A549 (cell line): ENCODE data around the gene LMO1.

ENCODE experiments used
- JUNB ChIP-seq: fragments of >200 bp; sonication (Bioruptor Twin); formaldehyde crosslinking; IDR thresholded peaks from 2 replicates; pipeline ENCODE4 v1.6.1; 2016
- POLR2A ChIP-seq: IDR thresholded peaks from 2 replicates; pipeline ENCODE4 v1.6.1; 2012; ENCODE audit warnings: mild to moderate bottlenecking, low read length
- SMC3 ChIP-seq: fragments of >200 bp; sonication (Bioruptor Twin); formaldehyde crosslinking; IDR thresholded peaks from 3 replicates; pipeline ENCODE4 v1.6.1; 2018; ENCODE audit warnings: inconsistent platforms
- TF ChIP-seq, protein P1 (sequence below): fragments of >200 bp; sonication (Bioruptor Twin); formaldehyde crosslinking; IDR thresholded peaks from 3 replicates; pipeline ENCODE4 v1.5.1; 2016
- TF ChIP-seq, protein P2 (sequence below): fragments of 200-600 bp; sonication (generic); IDR thresholded peaks from 2 replicates; pipeline ENCODE4 v1.6.1; 2016; ENCODE audit warnings: antibody characterized with exemption, mild to moderate bottlenecking, moderate library complexity

DNA sequence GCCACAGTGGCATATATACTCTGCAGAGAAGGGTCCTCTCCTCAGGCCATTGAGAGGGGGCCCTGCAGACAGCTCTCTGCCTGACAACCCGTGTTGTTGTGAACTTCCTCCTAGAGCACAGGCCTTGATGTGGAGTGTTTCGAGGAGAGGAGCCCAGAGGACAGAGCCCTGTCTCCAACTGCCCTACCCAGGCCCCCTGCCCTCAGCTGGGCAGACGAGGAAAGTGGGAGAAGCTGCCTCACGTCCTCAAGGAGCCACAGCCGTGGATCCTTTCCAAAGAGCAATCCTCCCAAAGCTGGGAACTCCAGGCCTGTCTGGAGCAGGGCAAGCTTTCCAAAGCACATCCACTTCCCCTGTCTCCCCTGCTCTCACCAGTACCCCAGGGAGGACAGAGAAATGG, 10.7 kb downstream of the LMO1 start:
- no peak for TF ChIP-seq POLR2A
- TF ChIP-seq JUNB = no peak
- TF ChIP-seq, protein P1, sequence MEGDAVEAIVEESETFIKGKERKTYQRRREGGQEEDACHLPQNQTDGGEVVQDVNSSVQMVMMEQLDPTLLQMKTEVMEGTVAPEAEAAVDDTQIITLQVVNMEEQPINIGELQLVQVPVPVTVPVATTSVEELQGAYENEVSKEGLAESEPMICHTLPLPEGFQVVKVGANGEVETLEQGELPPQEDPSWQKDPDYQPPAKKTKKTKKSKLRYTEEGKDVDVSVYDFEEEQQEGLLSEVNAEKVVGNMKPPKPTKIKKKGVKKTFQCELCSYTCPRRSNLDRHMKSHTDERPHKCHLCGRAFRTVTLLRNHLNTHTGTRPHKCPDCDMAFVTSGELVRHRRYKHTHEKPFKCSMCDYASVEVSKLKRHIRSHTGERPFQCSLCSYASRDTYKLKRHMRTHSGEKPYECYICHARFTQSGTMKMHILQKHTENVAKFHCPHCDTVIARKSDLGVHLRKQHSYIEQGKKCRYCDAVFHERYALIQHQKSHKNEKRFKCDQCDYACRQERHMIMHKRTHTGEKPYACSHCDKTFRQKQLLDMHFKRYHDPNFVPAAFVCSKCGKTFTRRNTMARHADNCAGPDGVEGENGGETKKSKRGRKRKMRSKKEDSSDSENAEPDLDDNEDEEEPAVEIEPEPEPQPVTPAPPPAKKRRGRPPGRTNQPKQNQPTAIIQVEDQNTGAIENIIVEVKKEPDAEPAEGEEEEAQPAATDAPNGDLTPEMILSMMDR = no peak
- no peak for TF ChIP-seq SMC3
- TF ChIP-seq, protein P2, sequence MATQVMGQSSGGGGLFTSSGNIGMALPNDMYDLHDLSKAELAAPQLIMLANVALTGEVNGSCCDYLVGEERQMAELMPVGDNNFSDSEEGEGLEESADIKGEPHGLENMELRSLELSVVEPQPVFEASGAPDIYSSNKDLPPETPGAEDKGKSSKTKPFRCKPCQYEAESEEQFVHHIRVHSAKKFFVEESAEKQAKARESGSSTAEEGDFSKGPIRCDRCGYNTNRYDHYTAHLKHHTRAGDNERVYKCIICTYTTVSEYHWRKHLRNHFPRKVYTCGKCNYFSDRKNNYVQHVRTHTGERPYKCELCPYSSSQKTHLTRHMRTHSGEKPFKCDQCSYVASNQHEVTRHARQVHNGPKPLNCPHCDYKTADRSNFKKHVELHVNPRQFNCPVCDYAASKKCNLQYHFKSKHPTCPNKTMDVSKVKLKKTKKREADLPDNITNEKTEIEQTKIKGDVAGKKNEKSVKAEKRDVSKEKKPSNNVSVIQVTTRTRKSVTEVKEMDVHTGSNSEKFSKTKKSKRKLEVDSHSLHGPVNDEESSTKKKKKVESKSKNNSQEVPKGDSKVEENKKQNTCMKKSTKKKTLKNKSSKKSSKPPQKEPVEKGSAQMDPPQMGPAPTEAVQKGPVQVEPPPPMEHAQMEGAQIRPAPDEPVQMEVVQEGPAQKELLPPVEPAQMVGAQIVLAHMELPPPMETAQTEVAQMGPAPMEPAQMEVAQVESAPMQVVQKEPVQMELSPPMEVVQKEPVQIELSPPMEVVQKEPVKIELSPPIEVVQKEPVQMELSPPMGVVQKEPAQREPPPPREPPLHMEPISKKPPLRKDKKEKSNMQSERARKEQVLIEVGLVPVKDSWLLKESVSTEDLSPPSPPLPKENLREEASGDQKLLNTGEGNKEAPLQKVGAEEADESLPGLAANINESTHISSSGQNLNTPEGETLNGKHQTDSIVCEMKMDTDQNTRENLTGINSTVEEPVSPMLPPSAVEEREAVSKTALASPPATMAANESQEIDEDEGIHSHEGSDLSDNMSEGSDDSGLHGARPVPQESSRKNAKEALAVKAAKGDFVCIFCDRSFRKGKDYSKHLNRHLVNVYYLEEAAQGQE = no peak
